ENCODE data around the gene COA1.
"Not testable (repeated sequence)": the region's sequence is repeated elsewhere in the genome, so short reads cannot be mapped to it uniquely, and the experiment has no call there.

COA1 gene

DNA sequence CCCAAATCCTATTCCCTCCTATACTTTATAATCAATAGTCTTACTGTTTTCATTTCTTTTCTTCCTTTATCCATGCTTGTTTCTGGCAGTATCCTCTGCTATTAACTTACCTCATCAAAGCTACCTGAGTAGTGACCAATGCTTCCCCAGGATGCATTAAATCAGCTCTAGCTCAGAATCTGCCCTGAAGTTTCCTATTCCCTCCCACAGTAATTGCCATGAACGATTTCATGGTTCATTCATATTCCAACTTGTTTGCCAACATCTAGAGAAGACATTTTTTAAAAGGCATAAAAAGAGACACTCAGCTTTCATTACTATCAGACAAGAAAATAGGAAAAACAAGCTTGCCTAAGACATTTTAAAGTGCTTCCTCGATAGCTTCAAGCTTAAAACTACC, 42.3 kb downstream of the COA1 start:
- DNase-seq: no peak

- no peak for DNase-seq
Measured at GRCh38 chr7:43680736-43681135, 48.6 kb downstream of the COA1 start.

DNA sequence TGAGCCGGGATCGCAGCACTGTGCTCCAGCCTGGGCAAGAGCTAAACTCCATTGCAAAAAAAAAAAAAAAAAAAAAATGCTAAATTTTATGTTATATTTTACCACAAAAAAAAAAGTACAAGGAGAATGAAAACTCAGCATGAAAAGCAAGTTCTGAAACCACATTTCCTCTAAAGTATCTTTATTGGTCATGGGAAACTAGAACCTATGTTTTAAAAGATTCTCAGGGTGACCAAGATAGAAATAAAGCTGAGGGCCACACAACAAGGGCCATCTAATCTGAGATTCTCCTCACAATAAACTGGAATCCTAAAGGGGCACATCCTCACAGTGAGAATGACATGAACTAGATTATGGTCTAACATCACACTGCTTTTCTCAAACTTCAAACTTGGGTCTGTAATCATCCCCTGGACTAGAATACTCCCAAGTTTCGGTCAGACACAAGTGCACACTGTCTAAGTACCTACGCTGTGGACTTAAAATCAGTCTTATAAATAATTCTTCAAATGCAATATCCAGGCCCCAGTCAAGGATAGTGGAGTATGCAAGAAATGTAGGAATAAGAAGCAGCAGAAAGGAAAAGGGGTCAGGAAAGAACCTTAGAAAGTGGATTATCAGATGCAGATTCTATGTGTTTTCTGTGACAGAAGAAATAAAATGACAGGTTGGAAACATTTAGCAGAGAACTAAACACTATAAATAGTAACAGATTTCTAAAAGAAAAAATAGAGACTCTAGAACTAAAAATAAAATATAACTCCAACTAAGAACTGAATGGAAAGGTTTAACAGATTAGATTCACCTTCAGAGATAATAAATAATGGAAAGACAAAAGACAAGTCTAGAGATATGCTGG, 49.9 kb downstream of the COA1 start:
- DNase-seq: no peak

GRCh38 chr7:43678315-43678714, 51.0 kb downstream of the COA1 start:
- no peak for DNase-seq

DNA sequence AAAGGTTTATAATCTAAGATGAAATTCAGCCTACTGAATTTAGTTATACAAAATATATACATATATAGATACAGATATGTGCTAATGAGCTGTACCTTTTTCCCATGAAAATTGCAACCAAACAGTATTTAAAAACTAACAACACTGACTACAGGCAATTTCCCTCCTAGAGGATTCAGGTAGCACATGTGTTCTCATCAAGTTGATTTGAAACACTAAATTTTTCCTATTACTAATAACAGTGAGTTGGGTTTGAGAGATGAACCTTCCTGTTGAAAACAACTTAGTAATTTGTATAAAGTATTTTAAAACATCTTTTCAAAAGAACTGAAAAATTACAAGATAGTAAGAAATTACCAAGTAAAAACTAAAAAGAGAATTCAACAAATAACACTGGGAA, 51.5 kb downstream of the COA1 start:
- DNase-seq: no peak

- no peak for DNase-seq
Measured at GRCh38 chr7:43674559-43675436, 54.5 kb downstream of the COA1 start.

GRCh38 chr7:43673243-43673976, 55.9 kb downstream of the COA1 start:
- DNase-seq: not testable (repeated sequence)

DNA sequence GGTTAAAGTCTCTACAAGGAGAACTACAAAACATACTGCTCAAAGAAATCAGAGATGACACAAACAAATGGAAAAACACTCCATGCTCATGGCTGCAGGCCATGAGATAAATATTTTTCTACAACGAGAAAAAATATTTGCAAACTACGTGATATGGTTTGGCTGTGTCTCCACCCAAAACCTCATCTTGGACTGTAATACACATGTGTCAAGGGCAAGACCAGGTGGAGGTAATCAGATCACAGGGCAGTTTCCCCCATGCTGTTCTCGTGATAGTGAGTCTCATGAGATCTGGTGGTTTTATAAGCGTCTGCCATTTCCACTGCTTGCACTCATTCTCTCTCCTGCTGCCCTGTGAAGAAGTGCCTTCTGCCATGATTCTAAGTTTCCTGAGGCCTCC, 57.8 kb downstream of the COA1 start:
- DNase-seq: no peak

- DNase-seq: no peak
Measured at GRCh38 chr7:43669286-43670081, 59.8 kb downstream of the COA1 start.

DNA sequence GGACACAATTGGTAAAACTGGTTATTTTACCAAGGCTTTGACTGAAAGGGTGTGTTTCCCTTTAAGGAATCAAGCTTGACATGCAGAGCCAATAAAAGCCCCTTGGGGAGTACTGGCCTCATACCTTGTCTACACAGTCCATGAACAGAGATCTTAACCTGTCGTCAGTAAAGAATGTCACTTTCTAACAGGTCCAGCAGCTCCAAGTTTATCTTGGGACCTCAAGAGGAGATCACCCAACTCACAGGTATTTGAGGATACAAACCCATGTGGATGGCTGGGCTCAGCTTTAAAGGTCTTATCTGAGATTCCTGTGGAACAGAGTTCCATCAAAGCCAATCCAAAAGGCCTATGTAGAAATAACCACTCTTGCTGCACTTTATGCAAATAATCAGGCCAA, 61.3 kb downstream of the COA1 start:
- no peak for DNase-seq

DNA sequence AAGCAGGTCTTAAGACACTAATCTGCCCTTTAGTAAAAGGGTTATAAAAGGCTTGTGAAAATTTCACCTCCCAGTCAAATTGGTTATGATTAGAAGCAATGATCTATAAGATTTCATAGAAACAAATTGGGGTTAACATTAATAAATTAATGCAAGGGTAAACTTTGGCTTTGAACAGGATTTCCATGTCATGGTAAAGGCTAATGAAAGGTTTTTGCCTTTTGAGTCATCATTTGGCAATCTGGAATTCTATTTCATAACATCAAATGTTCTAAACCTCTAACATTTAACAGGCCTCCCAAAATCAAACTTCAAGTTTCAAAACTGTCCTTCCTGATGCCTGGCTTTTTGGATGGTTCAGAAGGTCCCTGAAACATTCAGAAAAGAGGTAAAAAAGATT, 62.4 kb downstream of the COA1 start:
- no peak for DNase-seq

GRCh38 chr7:43664681-43665080, 64.6 kb downstream of the COA1 start:
- peak; percentile 35 for DNase-seq

DNA sequence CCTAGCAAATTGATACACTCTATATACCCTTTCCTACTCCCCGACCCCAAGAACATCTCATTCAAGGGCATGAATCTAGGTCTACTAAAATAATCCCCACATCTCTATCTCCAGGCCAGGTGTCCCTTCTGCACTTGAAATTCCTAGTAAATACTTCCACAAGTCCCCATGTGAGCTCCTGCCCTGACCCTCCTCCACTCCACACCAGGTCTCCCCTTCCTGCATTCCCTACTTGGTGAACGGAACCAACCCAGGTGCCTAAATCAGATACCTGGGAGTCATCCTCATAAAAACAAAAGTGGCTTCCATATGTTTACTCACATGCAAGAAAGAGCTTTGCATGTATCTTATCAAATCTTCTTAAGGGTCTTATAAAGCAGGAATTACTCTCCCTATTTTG, 69.2 kb downstream of the COA1 start:
- no peak for DNase-seq

GRCh38 chr7:43659549-43659896, 69.8 kb downstream of the COA1 start:
- DNase-seq: no peak

DNA sequence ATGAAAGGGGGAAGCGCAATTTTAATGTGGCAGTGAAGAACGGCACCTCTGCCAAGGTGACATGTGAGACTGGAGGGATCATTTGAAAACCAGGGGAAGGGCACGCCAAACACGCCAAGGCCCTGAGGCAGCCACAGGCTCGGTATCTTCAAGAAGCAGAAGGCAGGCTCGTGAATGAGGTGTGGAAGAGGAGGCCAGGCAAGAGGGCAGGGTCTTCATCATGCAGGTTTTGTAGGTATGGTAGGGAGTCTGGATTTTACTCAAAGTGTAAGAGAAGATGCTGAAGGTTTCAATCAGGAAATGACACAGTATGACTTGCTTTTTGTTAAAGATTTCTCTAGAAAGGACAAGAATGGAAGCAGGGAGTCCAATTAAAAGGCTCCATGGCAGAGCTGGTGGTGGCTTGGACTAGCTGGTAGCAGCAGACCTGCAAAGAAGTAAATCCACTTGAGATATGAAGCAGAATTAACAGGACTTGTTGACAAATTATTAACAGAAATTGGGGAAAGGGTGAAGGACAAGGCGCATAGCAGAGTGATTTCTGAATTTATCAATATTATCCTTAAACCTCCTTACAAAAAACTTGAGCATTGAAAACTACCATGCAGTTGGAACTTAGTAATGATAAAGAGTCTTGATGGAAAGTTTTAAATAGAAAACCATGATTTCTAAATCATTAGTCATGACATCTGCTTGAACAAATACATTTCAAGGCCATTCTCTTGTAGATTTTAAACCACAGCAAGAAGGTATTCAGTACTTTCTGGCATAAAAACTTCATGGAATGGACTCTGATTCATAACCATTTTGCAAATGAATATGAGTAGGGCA, 70.4 kb downstream of the COA1 start:
- no peak for DNase-seq

DNA sequence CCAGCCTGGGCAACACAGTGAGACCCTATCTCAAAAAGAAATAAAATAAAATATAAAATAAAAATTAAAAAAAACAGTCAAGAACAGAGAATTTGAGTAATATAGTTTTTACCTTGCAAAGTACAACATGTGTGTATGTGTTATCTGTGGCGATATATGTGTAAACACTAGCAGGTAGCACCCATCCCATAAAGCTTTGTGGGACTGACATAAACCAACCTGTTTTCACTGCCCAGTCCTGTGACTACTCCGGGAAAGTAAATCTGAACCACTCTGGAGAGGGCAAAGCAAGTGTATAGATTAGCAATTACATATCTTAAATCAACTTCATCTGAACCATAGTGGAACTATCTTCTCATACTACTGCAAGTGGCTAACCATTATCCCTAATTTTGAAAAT, 72.3 kb downstream of the COA1 start:
- DNase-seq: no peak

- no peak for DNase-seq
Measured at GRCh38 chr7:43655584-43655983, 73.7 kb downstream of the COA1 start.

GRCh38 chr7:43653891-43654504, 75.3 kb downstream of the COA1 start:
- no peak for DNase-seq

- DNase-seq: no peak
Measured at GRCh38 chr7:43653466-43653865, 75.9 kb downstream of the COA1 start.

DNA sequence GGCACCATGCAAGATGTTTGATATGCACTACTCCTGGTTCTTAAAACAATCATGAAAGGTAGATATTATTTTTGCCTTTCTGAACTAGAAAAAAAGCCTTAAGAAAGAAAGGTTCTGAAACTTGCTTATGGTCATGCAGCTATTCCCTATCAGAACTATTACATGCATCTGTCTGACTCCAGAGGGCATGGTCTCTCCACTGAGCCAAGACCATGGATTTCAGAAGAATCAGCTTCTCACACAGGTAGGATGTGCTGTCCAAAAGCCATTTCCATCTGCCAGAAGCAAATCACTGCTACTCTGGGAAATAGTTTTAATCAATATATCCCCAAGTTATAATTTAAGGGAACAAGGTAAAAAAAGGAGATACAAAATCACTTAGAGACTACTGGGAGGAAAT, 77.0 kb downstream of the COA1 start:
- no peak for DNase-seq

DNA sequence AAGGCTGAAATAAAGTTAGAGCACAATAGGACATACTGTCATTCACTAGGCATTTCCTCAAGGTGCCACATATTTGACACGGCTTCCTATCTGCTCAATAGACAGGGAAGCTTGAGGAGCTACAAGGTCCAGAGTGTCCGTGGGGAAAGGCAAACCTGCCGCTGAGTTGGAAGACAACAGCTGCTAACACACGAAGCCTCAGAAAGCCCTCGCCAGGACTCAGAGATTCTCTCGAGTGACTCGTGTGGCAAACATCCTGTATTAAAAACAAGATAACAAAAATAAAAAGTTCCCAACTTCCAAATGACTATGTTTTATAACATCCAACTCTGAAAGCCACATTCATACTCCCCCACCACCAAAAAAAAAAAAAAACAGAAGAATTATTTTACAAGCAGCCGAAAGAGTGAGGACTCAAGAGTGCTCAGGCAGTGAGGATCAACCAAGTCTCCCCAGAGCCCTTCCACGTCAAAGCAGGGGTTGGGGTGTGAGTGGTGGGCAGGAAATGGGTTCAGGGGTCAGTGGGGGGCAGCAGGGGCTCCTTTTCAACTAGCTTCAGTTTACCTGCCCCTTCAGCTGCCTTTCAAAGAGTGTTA, 78.8 kb downstream of the COA1 start:
- no peak for DNase-seq
